Activated T-cell treated with anti-CD3 and anti-CD28 coated beads for 1 hour (primary cell): ENCODE results near the gene TIGD2.

Experiments used
- DNase-seq: peaks from one replicate; pipeline ENCODE4 v3.0.0-alpha.2; 2020; ENCODE audit warnings: low read depth

The TIGD2 gene

DNA sequence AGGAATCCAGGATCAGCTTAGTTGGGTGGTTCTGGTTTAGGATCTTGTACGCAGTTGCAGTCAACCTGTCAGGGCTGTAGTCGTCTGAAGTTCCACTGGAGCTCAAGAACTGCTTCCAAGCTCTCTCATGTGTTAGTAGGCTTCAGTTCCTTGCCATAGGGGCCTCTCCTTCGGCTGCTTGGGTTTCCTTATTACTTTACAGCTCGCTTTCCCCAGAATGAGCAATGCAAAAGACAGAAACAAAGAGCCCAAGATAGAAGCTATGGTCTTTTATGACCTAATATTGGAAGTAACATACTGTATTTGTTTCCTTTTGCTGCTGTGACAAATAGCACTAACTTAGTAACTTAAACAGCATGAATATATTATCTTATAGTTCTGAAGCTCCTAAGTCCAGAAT lies 51.7 kb downstream of the TIGD2 start:
- no peak for DNase-seq

DNA sequence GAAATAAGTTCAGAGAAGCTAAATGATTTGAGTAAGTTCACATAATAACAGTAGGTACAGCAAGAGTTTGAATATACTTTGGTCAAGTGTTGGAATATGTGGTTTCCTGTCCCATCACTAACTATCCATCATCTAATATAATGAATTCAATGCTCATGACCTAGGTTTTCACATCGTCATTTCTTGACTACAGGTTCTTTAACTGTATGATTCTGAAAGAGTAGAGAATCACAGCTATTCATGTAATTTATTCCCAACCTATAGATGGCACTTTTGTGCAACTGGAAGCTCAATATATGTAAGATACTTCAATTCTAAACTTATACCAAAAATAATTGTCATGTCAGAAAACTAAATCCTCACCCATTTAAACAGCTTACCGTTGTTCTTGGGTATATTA lies 53.1 kb downstream of the TIGD2 start:
- no peak for DNase-seq
